K562 (cell line): ENCODE measurements around the gene SMARCB1. TPM values are rescaled to one million over a fixed set of nuclear protein-coding genes. Genes with fewer than 3 reads are reported as not detected.
A peak's percentile ranks its signal among the peaks of the same experiment; 100 is the strongest.

Source experiments
- ATAC-seq: fragments of 200-7000 bp; cut with Tn5 transposase; 3 replicates; pipeline ENCODE4 v1.9.1; 2020; ENCODE audit warnings: moderate library complexity
- BruUV-seq: library from RNA; stranded (reverse); fragments of 400-500 nt; replicated peaks from 2 replicates; lab custom pipeline; 2021; lab: Mats Ljungman, UMichigan
- CTCF ChIA-PET: fragments of 300-600 bp; formaldehyde crosslinking; extraction: SDS; loops from one replicate; lab custom pipeline; 2021; ENCODE audit warnings: low intra/inter-chr PET ratio; lab: Yijun Ruan, JAX
- POLR2A ChIA-PET: fragments of 300-600, 350-650 bp; sonication (Branson Sonifier 250); formaldehyde crosslinking; extraction: SDS; loops from one replicate; lab custom pipeline; 2021; ENCODE audit warnings: antibody characterized with exemption, inconsistent platforms; lab: Yijun Ruan, JAX
- DNase-seq, 4 experiments: peaks; one replicate each; pipeline versions ENCODE4 v3.0.0 to v3.0.0-alpha.2; 2011 to 2018; ENCODE audit warnings: low spot score in 3 of 4, mixed read lengths in 3 of 4; ENCODE audit errors: extremely low read depth in 1 of 4
- FAIRE-seq: peaks from 2 replicates; lab custom pipeline; 2011; peaks lifted over from hg19 to GRCh38; lab: Jason Lieb, UNC
- H2AFZ ChIP-seq: 2 replicates; pipeline ENCODE4 v1.6.0; 2011; ENCODE audit warnings: low read depth, low read length, control low read depth, inconsistent platforms
- H3K27ac ChIP-seq: fragments of 200-600 bp; 3 replicates; pipeline ENCODE4 v1.8.0; 2011; ENCODE audit warnings: low read depth, mild to moderate bottlenecking, control low read depth, inconsistent platforms, low read length, moderate library complexity, mixed read lengths; ENCODE audit errors: extremely low read depth
- H3K27me3 ChIP-seq, 2 experiments: fragments of 300-600 bp in 1 of 2; 2 replicates in 1 of 2; 3 replicates in 1 of 2; pipeline versions ENCODE4 v1.6.0 to v1.8.0; 2011; ENCODE audit warnings: inconsistent platforms in 2 of 2, low read length in 2 of 2, mild to moderate bottlenecking in 1 of 2, mixed read lengths in 1 of 2, moderate library complexity in 1 of 2; ENCODE audit not compliant: control insufficient read depth in 2 of 2, insufficient read depth in 2 of 2
- H3K36me3 ChIP-seq: fragments of 300-600 bp; 3 replicates; pipeline ENCODE4 v1.8.0; 2011; ENCODE audit warnings: mild to moderate bottlenecking, low read length, inconsistent platforms; ENCODE audit not compliant: control insufficient read depth, insufficient read depth
- H3K4me1 ChIP-seq, 2 experiments: fragments of 200-600 bp in 1 of 2; replicated peaks in 1 of 2; 2 replicates in 1 of 2; 3 replicates in 1 of 2; pipeline versions ENCODE4 v1.5.1 to v1.8.0; 2011; ENCODE audit warnings: inconsistent platforms in 2 of 2, low read length in 2 of 2, mild to moderate bottlenecking in 1 of 2, mixed read lengths in 1 of 2, moderate library complexity in 1 of 2; ENCODE audit not compliant: control insufficient read depth in 2 of 2, insufficient read depth in 2 of 2
- H3K4me2 ChIP-seq: 2 replicates; pipeline ENCODE4 v1.6.1; 2011; ENCODE audit warnings: low read length, control low read depth, inconsistent platforms, mixed read lengths; ENCODE audit not compliant: insufficient read depth
- H3K4me3 ChIP-seq: fragments of 200-600 bp; sonication (generic), shearing (Covaris generic); 2 replicates; pipeline ENCODE4 v1.5.1; 2016; ENCODE audit warnings: control low read depth, inconsistent platforms
- H3K79me2 ChIP-seq: fragments of 200-600 bp; 3 replicates; pipeline ENCODE4 v1.8.0; 2011; ENCODE audit warnings: low read length, inconsistent platforms; ENCODE audit not compliant: control insufficient read depth, insufficient read depth
- H3K9ac ChIP-seq, 2 experiments: 2 replicates each; pipeline versions ENCODE4 v1.6.0 to v1.6.1; 2011; ENCODE audit warnings: low read depth in 2 of 2, low read length in 2 of 2, control low read depth in 1 of 2, inconsistent platforms in 1 of 2, mild to moderate bottlenecking in 1 of 2, mixed read lengths in 1 of 2; ENCODE audit not compliant: insufficient read depth in 1 of 2
- H3K9me1 ChIP-seq: one replicate; pipeline ENCODE4 v1.6.0; 2011; ENCODE audit warnings: inconsistent platforms, mild to moderate bottlenecking, low read length, moderate library complexity; ENCODE audit not compliant: control insufficient read depth, insufficient read depth
- H3K9me3 ChIP-seq: replicated peaks from 2 replicates; pipeline ENCODE4 v1.5.1; 2011; ENCODE audit warnings: low read depth, low read length, inconsistent platforms; ENCODE audit not compliant: control insufficient read depth, insufficient read depth
- H4K20me1 ChIP-seq: replicated peaks from 2 replicates; pipeline ENCODE4 v1.6.1; 2011; ENCODE audit warnings: low read length, inconsistent platforms, mixed read lengths; ENCODE audit not compliant: control insufficient read depth, insufficient read depth
- CREB1 ChIP-seq, 2 experiments: sonication (generic) in 1 of 2; formaldehyde crosslinking in 1 of 2; IDR thresholded peaks; 2 replicates each; pipeline versions ENCODE4 v1.6.1 to v1.8.0; 2012 to 2022; ENCODE audit warnings: inconsistent platforms in 1 of 2, mild to moderate bottlenecking in 1 of 2, missing genetic modification reagents in 1 of 2, moderate library complexity in 1 of 2
- LEF1 ChIP-seq: fragments of 450-650 bp; IDR thresholded peaks from 2 replicates; pipeline ENCODE4 v1.6.1; 2016; ENCODE audit warnings: mild to moderate bottlenecking
- MXD1 ChIP-seq: fragments of 250-450 bp; sonication (Bioruptor Pico); IDR thresholded peaks from 2 replicates; pipeline ENCODE4 v1.8.0; 2021; ENCODE audit warnings: borderline replicate concordance, mild to moderate bottlenecking, moderate library complexity; ENCODE audit not compliant: poor library complexity, severe bottlenecking
- TAF7 ChIP-seq: fragments of 450-650 bp; IDR thresholded peaks from 2 replicates; pipeline ENCODE4 v1.6.1; 2016; ENCODE audit warnings: missing genetic modification characterization, missing compliant biosample characterization
- ZNF507 ChIP-seq: conservative IDR thresholded peaks from 2 replicates; pipeline ENCODE4 v1.6.1; 2017; ENCODE audit warnings: missing genetic modification characterization, missing compliant biosample characterization
- ZSCAN29 ChIP-seq: fragments of 450-650 bp; IDR thresholded peaks from 2 replicates; pipeline ENCODE4 v1.6.1; 2017
- WGBS: fragments of 100-300 bp; shearing (Covaris generic); methylation state at CpG from one replicate; pipeline ENCODE4 v1.1.6; 2016; ENCODE audit warnings: low coverage, mixed read lengths; ENCODE audit not compliant: insufficient coverage; ENCODE audit errors: missing lambda C conversion rate; 5-methylcytosine and 5-hydroxymethylcytosine counted together
- in situ Hi-C: fragments of 300-500 bp; cut with MboI; formaldehyde crosslinking; loops from 4 replicates; pipeline ENCODE4 v1.15.0; 2018; ENCODE audit warnings: inconsistent platforms, mixed read lengths
- intact Hi-C: fragments of 100-400 bp; cut with micrococcal nuclease; formaldehyde crosslinking; loops from 2 replicates; pipeline ENCODE4 v1.14.2; 2022
- polyA plus RNA-seq, 8 experiments: library from polyadenylated mRNA; depleted of rRNA in 4 of 8; stranded (reverse) in 5 of 8; unstranded in 3 of 8; fragments of >200 nt; fragmentation: Nextera tagmentation in 2 of 8; fragmentation: Illumina TruSeq in 1 of 8; extraction: Ambion mirVana in 2 of 8; extraction: Trizol in 1 of 8; gene quantifications; 2 replicates each; pipeline versions ENCODE4 v1.2.1 to v1.2.3, GENCODE V29; 2011 to 2014; ENCODE audit warnings: inconsistent platforms in 1 of 8, missing spikeins in 1 of 8
- total RNA-seq, 7 experiments: library from RNA; depleted of rRNA in 6 of 7; stranded (reverse); fragments of >200 nt in 6 of 7; fragmentation: Illumina TruSeq in 2 of 7; extraction: Trizol in 2 of 7; gene quantifications; 2 replicates each; pipeline versions ENCODE4 v1.2.1 to v1.2.3, GENCODE V29; 2011 to 2021; ENCODE audit warnings: low replicate concordance in 1 of 7
- TF ChIP-seq, protein P1 (sequence below), 2 experiments: fragments of 200-800 bp in 1 of 2; sonication (Bioruptor generic) in 1 of 2; sonication (generic) in 1 of 2; formaldehyde crosslinking in 1 of 2; IDR thresholded peaks in 1 of 2; conservative IDR thresholded peaks in 1 of 2; 2 replicates each; pipeline versions ENCODE4 v1.5.0 to v1.6.1; 2016 to 2020; ENCODE audit warnings: missing compliant biosample characterization in 1 of 2, missing genetic modification characterization in 1 of 2, missing genetic modification reagents in 1 of 2
- TF ChIP-seq, protein P2 (sequence below): fragments of 250-450 bp; sonication (Bioruptor Pico); IDR thresholded peaks from 2 replicates; pipeline ENCODE4 v1.4.0; 2020; ENCODE audit warnings: mild to moderate bottlenecking, moderate library complexity
- TF ChIP-seq, protein P3 (sequence below): fragments of 250-450 bp; sonication (Bioruptor Pico); IDR thresholded peaks from 2 replicates; pipeline ENCODE4 v1.5.0; 2021

Gene SMARCB1
- total and polyA plus RNA-seq, 9 of the 15 experiments (the other 6 are each of a cell fraction or from before 2014, with no cell fraction given), result 1.2 to 113 (median 65.4) TPM

- TF ChIP-seq, protein P1, sequence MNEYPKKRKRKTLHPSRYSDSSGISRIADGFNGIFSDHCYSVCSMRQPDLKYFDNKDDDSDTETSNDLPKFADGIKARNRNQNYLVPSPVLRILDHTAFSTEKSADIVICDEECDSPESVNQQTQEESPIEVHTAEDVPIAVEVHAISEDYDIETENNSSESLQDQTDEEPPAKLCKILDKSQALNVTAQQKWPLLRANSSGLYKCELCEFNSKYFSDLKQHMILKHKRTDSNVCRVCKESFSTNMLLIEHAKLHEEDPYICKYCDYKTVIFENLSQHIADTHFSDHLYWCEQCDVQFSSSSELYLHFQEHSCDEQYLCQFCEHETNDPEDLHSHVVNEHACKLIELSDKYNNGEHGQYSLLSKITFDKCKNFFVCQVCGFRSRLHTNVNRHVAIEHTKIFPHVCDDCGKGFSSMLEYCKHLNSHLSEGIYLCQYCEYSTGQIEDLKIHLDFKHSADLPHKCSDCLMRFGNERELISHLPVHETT (CRISPR knock-in tag; conservative IDR thresholded peaks at IDR 0.05 in 1 of 2, IDR thresholded peaks at IDR 0.05 in 1 of 2), result no peak
- no peak for TF ChIP-seq TAF7 (tag)
- TF ChIP-seq, all 486 proteins: peak for 0
Observed at GRCh38 chr22:23790819-23791737, 4.3 kb downstream of the SMARCB1 start (continued).

DNA sequence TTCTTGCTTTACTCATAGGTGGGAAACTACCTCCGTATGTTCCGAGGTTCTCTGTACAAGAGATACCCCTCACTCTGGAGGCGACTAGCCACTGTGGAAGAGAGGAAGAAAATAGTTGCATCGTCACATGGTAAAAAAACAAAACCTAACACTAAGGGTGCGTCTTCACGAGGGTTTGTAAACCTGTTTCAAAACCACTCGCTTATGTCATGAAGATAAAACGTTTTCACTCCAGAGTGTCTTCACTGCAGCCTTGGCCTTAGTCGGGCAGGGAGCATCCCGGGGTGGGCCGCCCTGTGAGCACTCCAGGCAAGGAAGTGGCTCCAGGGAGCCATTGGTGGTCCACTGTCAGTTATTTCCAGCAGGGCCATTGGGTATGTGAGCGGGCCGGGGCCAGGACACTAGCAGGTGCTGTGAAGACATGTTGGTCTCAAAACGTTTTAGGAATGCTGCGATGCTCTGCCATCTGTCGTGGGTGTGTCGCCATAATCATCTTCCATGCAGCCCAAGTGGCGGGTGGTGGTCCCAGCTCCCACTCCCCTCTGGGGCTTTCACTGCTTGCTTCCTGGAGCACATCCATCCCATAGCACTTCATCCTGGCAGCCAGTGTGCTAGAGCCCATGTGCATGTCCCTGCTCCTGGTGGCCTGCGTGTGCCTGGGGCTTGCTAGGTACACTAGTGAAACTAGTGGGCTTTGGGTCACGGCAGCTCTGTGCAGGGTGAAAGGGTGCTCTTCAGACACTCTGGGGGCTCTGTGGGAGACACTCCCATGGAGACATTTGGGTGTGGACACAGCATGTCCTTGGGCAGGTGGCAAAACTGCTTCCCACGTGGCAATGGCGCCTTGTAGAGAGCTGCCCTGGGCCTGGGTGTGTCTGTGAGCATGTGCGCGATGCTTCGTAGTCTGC, 5.2 kb downstream of the SMARCB1 start:
- intact Hi-C loops (no loop called here), in situ Hi-C loops (no loop called here)
- no TSS peak for BruUV-seq
- Histone ChIP-seq H4K20me1 (peaks cover 10% of the 10 kb centered on the region), H3K4me3 (no peak overlapping the region), H3K27me3 (no peaks in the 10 kb centered on the region), H3K79me2 (peaks cover 44% of the 10 kb centered on the region), H3K27ac (no peak overlapping the region), H3K4me2 (no peak overlapping the region), H3K9me1 (no peaks in the 10 kb centered on the region), H3K9ac (peak overlapping the region in 1 of 2 experiments; percentile 35; a peak in 1 of 4 replicates), H3K9me3 (no peaks in the 10 kb centered on the region), H3K4me1 (peaks cover 4 to 10% of the 10 kb centered on the region in 2 experiments; a peak in 2 of 5 replicates), H2AFZ (no peak overlapping the region), H3K36me3 (peaks cover 58% of the 10 kb centered on the region)
- ATAC-seq (no peak), FAIRE-seq (no peak), DNase-seq (no peak)
- CTCF ChIA-PET, result no interaction called here
- 90% methylated on average over 15 of the region's 25 CpGs for WGBS
- POLR2A ChIA-PET, result interaction anchor here (0.6 kb wide), 1 partner anchor 1982 kb away, joined by 3 read pairs; no protein-coding TSS in a partner anchor
- TF ChIP-seq, protein P2, sequence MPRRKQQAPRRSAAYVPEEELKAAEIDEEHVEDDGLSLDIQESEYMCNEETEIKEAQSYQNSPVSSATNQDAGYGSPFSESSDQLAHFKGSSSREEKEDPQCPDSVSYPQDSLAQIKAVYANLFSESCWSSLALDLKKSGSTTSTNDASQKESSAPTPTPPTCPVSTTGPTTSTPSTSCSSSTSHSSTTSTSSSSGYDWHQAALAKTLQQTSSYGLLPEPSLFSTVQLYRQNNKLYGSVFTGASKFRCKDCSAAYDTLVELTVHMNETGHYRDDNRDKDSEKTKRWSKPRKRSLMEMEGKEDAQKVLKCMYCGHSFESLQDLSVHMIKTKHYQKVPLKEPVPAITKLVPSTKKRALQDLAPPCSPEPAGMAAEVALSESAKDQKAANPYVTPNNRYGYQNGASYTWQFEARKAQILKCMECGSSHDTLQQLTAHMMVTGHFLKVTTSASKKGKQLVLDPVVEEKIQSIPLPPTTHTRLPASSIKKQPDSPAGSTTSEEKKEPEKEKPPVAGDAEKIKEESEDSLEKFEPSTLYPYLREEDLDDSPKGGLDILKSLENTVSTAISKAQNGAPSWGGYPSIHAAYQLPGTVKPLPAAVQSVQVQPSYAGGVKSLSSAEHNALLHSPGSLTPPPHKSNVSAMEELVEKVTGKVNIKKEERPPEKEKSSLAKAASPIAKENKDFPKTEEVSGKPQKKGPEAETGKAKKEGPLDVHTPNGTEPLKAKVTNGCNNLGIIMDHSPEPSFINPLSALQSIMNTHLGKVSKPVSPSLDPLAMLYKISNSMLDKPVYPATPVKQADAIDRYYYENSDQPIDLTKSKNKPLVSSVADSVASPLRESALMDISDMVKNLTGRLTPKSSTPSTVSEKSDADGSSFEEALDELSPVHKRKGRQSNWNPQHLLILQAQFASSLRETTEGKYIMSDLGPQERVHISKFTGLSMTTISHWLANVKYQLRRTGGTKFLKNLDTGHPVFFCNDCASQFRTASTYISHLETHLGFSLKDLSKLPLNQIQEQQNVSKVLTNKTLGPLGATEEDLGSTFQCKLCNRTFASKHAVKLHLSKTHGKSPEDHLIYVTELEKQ (CRISPR knock-in tag), result no peak
- TF ChIP-seq, protein P3, sequence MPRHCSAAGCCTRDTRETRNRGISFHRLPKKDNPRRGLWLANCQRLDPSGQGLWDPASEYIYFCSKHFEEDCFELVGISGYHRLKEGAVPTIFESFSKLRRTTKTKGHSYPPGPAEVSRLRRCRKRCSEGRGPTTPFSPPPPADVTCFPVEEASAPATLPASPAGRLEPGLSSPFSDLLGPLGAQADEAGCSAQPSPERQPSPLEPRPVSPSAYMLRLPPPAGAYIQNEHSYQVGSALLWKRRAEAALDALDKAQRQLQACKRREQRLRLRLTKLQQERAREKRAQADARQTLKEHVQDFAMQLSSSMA, result no peak
- TF ChIP-seq MXD1 (CRISPR knock-in tag) (no peak), ZNF507 (tag) (no peak), LEF1 (no peak), ZSCAN29 (no peak), CREB1 (IDR thresholded peaks at IDR 0.05) (no peak), CREB1 (CRISPR knock-in tag; IDR thresholded peaks at IDR 0.05) (no peak)
